HG02943 (cell line): ENCODE results near the gene SPOP.
"Not testable (repeated sequence)": the region's sequence is repeated elsewhere in the genome, so short reads cannot be mapped to it uniquely, and the experiment has no call there.

ENCODE experiments used
- ATAC-seq: cut with Tn5 transposase; IDR thresholded peaks from one replicate; pipeline ENCODE4 v1.9.1; 2021; ENCODE audit warnings: mild to moderate bottlenecking, low read depth, moderate library complexity; ENCODE audit not compliant: unreplicated experiment

The SPOP gene

DNA sequence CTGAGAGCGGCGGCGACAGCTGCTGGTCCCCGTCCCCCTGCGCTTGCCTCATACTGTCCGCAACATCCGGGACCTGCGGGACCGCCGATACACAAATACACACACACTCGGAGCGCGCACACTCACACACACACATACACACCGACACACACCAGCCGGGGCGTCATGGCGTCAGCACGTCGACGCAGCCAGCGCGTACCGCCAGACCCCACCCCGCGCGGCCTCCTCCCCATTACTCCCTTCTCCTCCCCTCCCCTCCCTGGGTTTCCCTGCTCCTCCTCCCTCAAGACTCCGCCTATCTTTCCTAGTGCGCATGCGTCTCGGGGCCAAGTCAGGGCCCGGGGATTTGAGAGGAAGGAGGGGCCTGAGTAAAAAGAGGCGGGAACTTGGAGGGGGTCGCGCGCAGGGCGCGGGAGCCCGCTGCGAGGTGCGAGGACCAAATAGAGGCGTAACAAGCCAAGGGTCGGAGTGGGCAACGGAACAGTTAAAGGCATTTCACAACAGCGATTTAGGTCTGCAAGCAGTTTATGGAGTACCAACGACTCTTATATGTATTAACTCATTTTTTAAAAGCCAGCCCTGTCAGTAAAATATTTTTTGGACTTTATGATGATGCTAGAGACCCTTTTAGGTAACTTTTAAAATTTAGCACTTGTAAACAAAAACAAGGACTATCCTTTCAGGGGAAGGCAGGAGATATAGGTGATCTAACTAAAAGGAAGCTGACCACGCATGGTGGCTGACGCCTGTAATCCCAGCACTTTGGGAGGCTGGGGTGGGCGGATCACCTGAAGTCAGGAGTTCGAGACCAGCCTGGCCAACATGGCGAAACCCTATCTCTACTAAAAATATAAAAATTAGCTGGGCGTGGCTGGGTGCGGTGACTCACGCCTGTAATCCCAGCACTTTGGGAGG, at the start of gene SPOP:
Gene SPOP, minus strand, starts transcription at position 165 of the 915 bp plus-strand sequence. CDS start 55,287 bp downstream, outside the sequence.
- peak; percentile 70 for ATAC-seq

DNA sequence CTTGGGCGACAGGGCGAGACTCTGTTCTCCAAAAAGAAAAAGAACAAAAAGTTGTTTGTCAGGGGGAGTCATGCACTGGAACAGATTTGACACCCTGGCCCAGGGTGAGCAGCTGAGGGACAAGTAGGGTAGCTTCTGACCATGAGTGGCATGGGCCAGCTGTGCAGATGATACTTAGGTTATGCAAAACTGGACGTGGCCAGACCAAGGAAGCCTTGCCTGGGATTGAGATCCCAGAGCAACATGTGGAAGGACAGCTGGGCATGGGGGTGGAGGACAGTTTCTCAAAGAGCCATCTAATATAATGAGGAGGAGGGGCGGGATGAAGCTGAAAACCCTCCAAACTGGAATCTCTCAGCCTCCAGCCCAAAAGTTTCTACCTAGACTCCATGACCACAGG, 49.5 kb upstream of the SPOP start:
- no peak for ATAC-seq

DNA sequence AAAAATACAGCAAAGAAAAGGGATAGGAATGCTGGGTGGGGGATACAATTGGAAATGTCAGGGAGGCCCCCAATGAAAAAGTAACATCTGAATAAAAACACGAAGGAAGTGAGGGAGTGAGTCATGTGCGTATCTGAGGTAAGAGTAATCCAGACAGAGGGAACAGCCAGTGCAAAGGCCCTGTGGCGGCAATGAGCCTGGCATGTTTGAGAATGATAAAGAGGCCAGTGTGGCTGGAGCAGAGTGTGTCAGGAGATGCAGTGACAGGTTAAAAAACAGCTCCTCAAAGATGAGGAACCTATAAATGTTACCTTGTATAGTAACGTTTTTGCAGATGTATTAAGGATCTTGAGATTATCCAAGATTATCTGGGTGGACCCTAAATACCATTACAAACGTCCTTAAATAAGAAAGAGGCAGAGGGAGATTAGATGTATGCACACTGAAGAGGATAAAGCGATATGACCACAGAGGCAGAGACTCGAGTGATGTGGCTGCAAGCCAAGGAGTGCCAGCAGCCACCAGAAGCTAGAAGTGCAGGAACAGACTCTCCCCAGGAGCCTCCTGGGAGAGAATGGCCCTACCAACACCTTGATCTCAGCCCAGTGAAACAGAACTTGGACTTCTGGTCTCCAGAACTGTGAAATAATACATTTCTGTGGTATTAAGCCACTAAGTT, 47.7 kb upstream of the SPOP start:
- no peak for ATAC-seq

DNA sequence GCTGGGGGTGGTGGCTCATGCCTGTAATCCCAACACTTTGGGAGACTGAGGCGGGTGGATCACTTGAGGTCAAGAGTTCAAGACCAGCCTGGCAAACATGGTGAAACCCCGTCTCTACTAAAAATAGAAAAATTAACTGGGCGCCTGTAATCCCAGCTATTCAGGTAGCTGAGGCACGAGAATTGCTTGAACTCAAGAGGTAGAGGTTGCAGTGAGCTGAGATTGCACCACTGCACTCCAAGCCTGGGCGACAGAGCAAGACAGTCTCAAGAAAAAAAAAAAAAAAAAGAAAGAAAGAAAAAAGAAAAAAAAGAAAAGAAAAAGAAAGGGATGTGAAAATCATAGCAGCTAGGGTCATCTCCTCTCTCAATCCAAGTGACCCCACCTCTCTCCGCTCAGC, 46.7 kb upstream of the SPOP start:
- not testable (repeated sequence) for ATAC-seq

DNA sequence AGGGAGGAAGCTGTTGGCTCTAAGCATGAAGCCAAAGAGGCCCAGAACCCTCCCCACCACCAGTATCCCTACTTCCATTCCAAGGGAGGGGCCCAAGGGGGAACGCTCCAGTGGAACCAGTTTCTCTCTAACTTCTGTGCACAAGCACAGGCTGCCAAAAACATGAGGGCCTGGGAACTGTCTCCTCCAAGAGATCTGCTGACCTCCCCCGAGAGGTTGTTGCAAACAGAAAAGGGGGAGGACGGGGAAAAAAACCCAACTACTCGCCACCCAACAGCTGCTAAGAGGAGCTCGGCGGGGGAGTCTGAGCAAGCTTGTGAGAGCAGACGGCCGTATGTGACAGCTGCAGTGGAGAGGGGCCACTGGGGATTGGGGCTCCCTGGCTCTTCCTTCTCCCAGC, 45.5 kb upstream of the SPOP start:
- no peak for ATAC-seq

- no peak for ATAC-seq
Measured at GRCh38 chr17:49722066-49722465, 44.2 kb upstream of the SPOP start.

GRCh38 chr17:49717371-49717861, 39.5 kb upstream of the SPOP start:
- ATAC-seq, result no peak

- no peak for ATAC-seq
Measured at GRCh38 chr17:49716668-49717364, 38.9 kb upstream of the SPOP start.

DNA sequence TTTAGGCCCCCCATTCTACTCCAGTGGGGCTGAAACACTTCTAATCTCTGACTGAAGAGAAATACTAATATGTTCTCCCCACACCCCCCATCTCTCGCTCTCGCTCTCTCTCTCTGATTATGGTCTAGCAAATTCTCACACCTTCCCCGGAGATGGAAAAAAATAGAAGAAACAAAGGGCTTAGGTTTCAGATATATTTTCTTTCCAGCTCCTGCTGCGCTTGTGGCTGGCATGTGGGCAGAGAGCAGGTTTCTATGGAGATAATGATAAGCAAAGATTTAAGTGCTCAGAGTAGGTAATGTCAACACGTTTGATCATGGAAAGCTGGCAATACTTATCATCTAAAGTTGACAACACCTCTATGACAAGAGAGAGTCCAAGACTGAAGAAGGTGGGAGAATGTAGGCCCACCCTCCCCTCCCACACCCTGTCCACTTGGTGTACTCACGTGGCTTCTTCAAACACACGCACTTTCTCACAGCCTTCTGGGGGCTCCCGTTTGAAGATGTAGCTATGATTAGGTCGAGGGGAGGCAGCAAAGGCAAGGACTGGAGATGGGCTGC, 37.9 kb upstream of the SPOP start:
- no peak for ATAC-seq

DNA sequence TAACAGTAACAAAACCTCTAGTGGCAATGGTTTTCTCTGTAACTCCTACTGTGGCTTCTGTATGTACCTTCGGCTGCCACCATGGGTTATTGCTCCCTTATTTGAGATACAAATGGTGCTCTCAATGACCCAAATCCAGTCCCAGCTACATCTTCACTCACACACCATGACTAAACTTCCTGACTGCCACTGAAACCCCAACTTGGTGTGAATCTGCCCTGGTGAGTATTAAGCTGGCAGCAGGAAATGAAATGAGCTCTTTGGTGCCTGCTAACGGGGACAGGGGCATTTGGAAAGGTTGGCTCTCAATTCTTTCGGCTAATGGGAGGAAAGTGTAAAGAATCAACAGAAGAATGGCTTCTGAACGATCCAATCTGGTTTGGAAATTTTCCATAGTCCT, 37.3 kb upstream of the SPOP start:
- no peak for ATAC-seq

DNA sequence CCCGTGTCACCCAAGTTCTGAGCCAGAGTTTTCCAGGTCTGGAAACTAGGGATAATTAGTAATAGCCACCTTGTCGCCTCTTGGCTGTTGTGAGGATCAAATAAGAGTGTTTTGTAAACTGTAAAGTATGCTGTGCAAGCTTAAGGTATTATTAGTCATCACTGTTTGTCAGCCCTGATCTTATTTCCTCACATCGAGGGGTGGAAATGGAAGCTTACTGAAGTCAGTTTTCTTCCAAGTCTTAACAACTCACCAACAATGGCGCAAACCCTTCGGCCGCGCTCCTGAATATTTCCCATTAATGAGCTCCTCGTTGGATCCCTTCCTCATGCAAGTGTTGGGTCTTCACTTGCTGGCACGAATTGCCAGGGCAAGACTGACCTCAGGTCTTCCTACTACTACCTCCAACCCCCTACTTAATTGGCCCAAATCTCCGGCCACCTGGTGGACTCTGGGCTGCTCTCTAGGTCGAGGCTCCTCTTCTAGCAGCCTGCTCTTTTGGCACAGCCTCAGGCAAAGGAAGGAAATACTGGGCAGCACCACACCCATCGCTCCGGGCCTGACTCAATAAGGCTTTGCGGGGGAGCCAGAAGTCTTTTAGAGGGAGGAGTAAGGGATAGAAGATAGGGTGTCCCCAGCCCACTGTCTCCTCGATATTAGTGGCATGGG, 30.8 kb upstream of the SPOP start:
- no peak for ATAC-seq

DNA sequence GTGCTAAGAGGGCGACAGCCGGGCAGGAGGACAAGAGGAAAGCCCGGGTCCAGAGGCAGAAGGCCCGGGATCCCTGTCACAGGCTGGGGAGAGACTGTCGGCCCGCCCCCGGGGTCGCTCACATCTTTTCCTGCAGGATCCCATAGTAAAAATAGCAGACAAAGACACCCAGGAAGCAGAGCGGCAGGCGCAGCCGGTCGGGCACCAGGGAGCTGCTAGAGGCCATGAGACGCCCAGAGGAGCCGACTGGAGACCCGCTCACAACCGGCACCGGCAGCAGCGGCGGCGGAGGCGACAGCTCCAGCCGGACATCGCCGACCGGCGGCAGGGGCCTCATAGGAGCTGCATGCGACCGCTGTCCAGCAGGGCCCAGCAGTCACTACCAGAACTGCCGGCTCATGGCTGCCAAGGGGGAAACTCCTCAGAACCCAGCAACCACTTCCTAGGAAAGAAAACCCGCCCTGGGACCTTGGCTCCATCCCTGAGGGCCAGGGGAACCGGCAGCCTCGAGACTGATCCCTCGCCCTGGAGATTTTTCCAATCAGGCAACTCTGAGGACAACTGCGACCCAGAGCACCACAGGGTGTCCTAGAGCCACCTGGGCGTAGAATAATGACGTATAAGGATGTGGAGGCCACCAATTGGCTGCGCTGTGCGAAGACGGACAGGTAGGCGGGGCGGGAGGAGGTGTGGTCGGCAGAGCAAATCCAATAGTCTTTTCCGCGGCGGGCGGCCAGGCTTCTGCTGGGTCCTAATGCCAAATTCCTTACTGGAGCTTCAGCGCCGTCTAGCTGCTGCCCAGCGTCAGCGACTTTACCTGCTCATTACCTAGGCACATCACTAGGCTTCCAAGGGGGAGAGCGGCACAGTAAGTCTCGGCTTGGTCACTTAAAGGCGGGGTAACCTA, 30.0 kb upstream of the SPOP start, which contains the start of gene SLC35B1:
Gene SLC35B1, minus strand, starts transcription at position 357 of the 907 bp plus-strand sequence. Its CDS starts 131 bp downstream, at position 226.
- ATAC-seq, result peak; percentile 87

- ATAC-seq, result no peak
Measured at GRCh38 chr17:49707246-49707607, 29.3 kb upstream of the SPOP start.

DNA sequence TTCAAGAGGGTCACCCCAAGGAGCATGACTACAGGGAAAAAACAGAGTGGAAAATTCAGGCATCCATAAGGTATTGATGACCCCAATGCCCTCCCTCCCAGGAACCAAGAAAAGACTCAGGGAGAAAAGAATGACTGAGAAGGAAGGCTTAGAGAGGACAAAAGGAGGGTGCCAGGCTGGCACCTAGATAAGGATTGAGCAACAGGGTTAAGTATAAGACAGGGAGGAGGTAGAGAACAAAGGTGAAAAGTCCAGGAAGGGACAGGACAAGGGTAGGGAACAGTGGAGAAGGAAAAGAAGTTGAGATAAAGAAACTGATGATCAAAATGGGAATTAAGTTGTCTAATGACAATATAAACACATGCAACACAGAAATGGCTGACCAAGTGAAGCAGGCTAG, 27.4 kb upstream of the SPOP start:
- no peak for ATAC-seq

- ATAC-seq, result no peak
Measured at GRCh38 chr17:49703557-49704277, 25.8 kb upstream of the SPOP start.

GRCh38 chr17:49700960-49701359, 23.1 kb upstream of the SPOP start:
- no peak for ATAC-seq

DNA sequence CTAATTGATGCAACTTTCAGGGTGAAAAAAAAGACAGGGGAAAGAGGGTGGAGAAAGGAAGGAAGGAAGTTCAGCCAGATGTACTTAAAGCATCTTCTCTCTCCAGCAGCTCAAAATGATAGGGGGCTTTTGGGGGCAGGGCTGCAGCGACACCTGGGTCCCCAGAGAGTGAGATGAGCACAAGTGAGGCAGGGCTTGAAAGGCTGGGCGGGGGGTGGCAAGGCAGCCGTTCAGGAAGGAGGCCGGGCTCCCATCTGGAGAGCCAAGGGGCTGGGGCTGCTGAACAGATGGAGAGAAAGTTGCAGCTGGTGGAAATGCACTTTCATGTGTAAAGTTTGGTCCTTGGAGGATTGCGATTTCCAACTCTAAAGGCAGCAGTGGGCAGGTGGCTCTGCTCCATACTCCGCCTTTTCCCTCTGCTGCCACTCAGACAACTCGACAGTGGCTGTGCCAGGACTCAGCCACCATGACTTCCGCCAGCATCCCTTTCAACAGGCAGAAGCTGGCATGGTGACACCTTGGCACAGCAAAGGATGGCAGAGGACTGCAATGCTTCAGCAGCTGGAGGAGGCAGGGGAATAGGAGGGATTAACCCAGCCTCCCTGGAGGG, 22.2 kb upstream of the SPOP start:
- ATAC-seq, result no peak

GRCh38 chr17:49698005-49698404, 20.1 kb upstream of the SPOP start:
- no peak for ATAC-seq
